NB4 (cell line): Measurements from ENCODE around the gene EPN2.

Experiments used
- MYC ChIP-seq: IDR thresholded peaks from 2 replicates; pipeline ENCODE4 v1.6.1; 2011; ENCODE audit warnings: low read depth, low read length
- TF ChIP-seq, protein P1 (sequence below): IDR thresholded peaks from one replicate; pipeline ENCODE4 v1.5.1; 2012; ENCODE audit warnings: low read depth, low read length

DNA sequence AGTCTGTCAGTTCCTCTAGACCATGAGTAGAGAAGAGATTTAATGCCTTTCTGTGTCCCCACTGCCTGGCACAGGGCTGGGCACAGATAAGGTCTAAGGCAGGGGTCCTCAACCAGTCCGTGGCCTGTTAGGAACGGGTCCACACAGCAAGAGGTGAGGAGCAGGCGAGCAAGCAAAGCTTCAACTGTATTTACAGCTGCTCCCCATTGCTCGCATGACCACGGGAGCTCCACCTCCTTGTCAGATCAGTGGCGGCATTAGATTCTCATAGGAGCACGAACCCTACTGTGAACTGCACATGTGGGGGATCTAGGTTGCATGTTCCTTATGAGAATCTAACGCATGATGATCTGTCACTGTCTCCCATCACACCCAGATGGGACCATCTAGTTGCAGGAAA is 123.6 kb downstream of the EPN2 start:
- TF ChIP-seq, protein P1, sequence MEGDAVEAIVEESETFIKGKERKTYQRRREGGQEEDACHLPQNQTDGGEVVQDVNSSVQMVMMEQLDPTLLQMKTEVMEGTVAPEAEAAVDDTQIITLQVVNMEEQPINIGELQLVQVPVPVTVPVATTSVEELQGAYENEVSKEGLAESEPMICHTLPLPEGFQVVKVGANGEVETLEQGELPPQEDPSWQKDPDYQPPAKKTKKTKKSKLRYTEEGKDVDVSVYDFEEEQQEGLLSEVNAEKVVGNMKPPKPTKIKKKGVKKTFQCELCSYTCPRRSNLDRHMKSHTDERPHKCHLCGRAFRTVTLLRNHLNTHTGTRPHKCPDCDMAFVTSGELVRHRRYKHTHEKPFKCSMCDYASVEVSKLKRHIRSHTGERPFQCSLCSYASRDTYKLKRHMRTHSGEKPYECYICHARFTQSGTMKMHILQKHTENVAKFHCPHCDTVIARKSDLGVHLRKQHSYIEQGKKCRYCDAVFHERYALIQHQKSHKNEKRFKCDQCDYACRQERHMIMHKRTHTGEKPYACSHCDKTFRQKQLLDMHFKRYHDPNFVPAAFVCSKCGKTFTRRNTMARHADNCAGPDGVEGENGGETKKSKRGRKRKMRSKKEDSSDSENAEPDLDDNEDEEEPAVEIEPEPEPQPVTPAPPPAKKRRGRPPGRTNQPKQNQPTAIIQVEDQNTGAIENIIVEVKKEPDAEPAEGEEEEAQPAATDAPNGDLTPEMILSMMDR, result no peak
- no peak for TF ChIP-seq MYC
